ENCODE data around the gene COPS9.
A peak's percentile ranks its signal among the peaks of the same experiment; 100 is the strongest.

COPS9 gene

DNA sequence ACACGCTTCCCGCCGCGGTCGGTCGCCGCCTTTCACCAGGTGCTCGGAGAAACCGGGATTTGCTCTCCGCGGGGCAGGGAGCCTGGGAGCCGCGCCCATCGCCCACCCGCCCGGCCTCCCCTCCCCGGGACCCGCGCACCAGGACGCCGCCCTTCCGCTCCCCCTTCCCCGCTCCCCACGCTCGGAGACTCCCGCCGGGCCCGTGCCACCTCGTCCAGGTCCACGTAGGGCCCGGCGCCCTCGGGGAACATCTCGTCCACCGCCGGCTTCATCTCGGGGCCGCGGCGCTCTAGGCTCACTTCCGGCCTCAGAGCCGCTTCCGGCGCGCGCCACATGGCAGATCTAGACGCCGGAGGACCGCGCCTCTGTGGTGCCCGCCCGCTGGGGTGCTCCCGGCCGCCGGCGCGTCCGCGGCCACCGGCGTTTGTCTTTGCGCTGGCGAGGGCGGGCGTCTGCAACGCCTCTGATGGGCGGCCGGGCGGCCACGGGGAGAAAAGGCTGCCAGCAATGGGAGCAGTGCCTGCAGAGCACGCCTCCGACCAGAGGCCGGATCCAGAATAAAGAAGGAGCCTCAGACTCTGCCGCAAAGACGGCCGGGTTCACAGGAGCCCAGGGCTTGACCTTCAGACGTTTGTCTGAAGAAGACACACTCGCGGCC, at the start of gene COPS9:
Gene COPS9 (minus strand): TSS at position 293 of the 658 bp plus-strand sequence. CDS start 21 bp downstream, at position 272.
- ATAC-seq (peak; percentile 95), DNase-seq (peak; percentile 89)
- peak within 1 kb of the TSS; percentile 95 for H3K4me3 Mint-ChIP-seq
- H3K27ac Mint-ChIP-seq: peak within 1 kb of the TSS; percentile 95
- no peaks in the 10 kb centered on the region for H3K9me3 Mint-ChIP-seq
- peaks cover 24% of the 10 kb centered on the region for H3K4me1 Mint-ChIP-seq
- H3K36me3 Mint-ChIP-seq (ENCODE audit: low read depth): peaks cover 17% of the 10 kb centered on the region
- H3K27me3 Mint-ChIP-seq: no peaks in the 10 kb centered on the region

DNA sequence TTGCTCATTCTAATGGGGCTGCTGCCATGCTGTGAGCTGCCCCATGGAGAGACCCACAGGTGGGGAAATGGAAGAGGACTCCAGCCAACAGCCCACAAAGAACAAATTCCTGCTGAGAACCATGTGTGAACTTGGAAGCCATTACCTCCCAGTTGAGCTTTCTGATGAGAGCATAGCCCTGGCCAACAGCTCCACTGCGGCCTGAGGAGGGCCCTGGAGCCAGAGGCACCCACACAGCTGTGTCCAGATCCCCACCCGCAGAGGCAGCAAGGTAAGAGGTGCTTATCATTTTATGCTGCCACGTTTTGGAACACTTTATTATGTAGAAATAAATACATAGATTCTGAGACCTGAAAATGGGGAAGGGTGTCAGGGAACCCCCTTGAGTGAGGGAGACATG, 48.6 kb upstream of the COPS9 start:
- DNase-seq (no peak), ATAC-seq (no peak)
- Mint-ChIP-seq H3K27ac (no peak overlapping the region), H3K4me3 (no peak overlapping the region), H3K36me3 (ENCODE audit: low read depth) (no peaks in the 10 kb centered on the region), H3K4me1 (no peaks in the 10 kb centered on the region), H3K9me3 (peaks cover 4% of the 10 kb centered on the region), H3K27me3 (peaks cover 22% of the 10 kb centered on the region)

DNA sequence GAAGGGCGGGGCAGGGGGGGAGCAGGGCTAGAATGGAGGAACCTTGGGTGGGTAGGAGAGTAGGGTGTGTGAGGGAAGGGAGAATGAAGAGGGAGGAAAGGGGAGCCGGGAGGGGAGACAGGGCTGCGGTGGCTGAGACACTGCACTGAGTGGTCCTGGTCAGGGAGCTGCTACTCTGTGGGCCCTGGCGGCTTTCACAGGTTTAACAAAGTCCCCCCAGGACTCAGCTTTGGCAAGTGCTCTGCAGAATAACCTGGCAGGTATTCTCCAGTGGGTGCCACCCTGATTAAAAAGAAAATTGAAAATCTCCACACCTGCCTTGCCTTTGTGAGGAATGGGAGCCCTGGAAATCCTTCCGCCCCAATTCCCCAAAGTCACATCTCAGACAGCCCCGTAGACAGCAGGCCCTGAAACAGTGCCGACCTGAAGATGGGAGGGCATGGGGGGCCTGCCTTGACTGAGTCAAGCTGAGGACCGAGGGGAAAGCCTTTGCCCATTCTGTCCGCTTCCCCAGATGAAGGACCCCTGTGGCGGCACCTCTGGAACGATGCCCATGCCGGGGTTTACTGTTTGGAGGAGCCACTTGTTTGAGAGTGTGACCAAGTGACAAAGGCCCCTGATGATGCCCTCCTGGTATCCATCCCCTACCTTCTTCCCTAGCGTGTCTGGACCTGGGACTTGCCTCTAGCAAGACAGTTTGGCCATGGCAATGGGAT, 47.9 kb upstream of the COPS9 start:
- no peak overlapping the region for H3K27ac Mint-ChIP-seq
- H3K4me3 Mint-ChIP-seq: no peak overlapping the region
- ATAC-seq (no peak), DNase-seq (no peak)
- H3K36me3 Mint-ChIP-seq (ENCODE audit: low read depth): no peaks in the 10 kb centered on the region
- peaks cover 22% of the 10 kb centered on the region for H3K27me3 Mint-ChIP-seq
- H3K4me1 Mint-ChIP-seq: no peaks in the 10 kb centered on the region
- H3K9me3 Mint-ChIP-seq: peaks cover 4% of the 10 kb centered on the region

DNA sequence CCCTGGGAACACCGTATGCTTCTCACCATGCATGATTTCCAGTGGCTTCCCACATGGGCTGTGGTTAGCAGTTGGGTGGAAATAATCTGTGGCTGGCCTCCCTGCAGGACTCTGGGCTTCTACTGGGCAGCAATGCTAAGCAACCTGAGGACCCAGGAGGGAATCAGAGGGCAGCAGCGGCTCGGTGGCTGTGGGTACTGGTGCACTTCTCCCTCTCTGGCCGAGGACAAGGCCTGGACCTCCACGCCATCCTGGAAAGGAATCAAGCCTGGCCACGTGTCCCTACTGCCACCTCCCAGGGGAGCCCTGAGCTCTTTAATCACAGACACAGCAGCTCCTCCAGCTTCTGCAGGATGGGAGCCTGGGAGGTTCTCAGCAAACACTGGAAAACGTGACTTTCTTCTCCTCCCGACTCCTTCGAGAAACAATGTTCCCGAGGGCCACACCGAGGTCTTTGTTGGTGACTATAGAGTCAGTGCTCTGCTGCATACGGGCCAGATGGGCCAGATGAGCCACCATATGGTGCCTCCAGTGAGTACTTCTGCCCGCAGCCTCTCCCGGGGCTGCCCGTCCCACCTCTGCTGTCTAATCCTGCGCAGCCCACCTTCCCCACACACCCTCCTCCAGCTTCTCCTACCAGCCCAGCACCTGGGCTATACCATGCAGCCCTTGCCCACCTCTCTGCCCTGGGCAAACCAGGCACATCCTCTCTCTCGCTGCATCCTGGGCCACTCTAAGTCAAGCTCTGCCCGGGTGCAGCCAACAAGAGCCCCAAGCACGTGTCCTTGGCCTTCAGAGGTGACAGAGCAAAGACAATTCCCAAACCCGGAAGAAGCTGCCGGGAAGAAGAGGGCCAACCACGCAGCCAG, 47.1 kb upstream of the COPS9 start:
- H3K4me3 Mint-ChIP-seq: no peak overlapping the region
- no peak overlapping the region for H3K27ac Mint-ChIP-seq
- no peaks in the 10 kb centered on the region for H3K4me1 Mint-ChIP-seq
- H3K36me3 Mint-ChIP-seq (ENCODE audit: low read depth): no peaks in the 10 kb centered on the region
- DNase-seq (no peak), ATAC-seq (no peak)
- peaks cover 18% of the 10 kb centered on the region for H3K27me3 Mint-ChIP-seq
- peaks cover 4% of the 10 kb centered on the region for H3K9me3 Mint-ChIP-seq

DNA sequence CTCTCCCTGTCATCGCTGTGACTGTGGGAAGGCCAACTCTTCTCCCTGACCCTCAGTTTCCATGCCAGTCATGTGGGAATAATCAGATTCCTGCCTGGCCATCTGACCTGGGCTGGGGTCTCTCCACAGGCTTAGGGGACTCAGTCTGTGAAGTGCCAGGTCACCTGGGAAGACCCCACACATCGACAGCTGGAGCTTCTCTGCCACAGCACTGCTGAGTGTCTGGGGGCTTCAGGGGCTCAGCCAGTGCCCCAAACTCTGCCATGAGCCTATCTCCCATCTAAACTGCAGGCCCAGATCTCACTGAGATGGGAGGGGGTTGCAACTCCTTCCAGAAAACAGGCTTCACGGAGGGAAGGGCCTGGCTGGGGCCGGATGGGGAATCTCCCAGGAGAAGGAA, 46.4 kb upstream of the COPS9 start:
- no peaks in the 10 kb centered on the region for H3K4me1 Mint-ChIP-seq
- H3K27ac Mint-ChIP-seq: no peak overlapping the region
- peaks cover 13% of the 10 kb centered on the region for H3K27me3 Mint-ChIP-seq
- H3K36me3 Mint-ChIP-seq (ENCODE audit: low read depth): no peaks in the 10 kb centered on the region
- ATAC-seq (no peak), DNase-seq (no peak)
- H3K4me3 Mint-ChIP-seq: no peak overlapping the region
- no peaks in the 10 kb centered on the region for H3K9me3 Mint-ChIP-seq

DNA sequence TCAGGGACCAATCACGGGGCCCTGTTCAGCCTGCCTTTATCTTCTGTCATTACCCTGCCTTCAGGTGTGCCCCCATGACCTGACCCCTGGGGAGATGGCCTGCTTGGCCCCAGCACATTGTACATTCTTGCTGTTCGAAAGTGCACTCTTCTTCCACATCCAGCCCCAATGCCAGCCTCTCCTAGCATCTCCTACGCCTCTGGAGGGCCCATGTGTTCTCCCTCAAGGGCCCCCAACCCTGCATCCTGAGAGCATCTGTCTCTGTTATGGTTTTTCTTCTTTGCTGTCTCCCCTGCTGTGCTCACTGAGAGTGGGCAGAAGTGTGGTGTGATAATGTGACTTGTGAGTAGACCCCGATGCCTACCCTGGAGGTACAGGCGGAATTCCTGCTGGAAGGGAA, 45.9 kb upstream of the COPS9 start:
- no peak for ATAC-seq
- H3K9me3 Mint-ChIP-seq: no peaks in the 10 kb centered on the region
- no peak overlapping the region for H3K27ac Mint-ChIP-seq
- no peaks in the 10 kb centered on the region for H3K4me1 Mint-ChIP-seq
- no peaks in the 10 kb centered on the region for H3K36me3 Mint-ChIP-seq (ENCODE audit: low read depth)
- H3K27me3 Mint-ChIP-seq: peaks cover 13% of the 10 kb centered on the region
- no peak overlapping the region for H3K4me3 Mint-ChIP-seq
- no peak for DNase-seq

DNA sequence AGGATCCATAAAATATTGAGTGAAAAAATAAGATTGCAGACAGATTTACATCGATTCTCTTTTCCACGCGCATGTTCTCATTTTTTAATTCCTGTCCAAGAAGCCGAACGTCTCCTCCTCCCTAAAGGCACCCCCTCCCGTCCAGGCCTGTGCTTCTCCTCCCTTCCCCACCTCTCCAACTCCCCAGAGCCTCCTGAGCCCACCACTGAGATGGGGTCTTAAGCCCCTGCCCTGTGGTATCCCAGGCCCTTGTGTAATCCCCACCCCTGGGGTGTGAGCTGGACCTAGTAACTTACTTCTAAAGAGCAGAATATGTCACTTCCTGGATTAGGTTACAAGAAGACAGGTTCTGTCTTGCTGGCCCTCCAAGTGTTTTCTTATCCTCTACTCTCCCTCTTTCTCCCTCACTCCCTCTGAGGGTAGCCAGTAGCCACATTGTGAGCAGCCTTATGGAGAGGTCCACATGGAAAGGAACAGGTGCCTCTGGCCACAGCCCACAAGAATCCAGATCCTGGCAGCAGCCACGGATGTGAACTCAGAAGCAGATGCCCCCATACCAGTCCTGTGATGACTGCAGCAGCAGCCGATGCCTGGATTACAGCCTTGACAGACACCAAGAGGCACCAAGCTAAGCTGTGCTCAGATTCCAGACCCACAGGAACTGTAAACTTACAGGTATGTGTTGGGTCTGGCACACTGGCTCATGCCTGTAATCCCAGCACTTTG, 44.0 kb upstream of the COPS9 start:
- Mint-ChIP-seq H3K9me3 (no peaks in the 10 kb centered on the region), H3K27ac (no peak overlapping the region), H3K4me1 (no peaks in the 10 kb centered on the region), H3K4me3 (no peak overlapping the region), H3K36me3 (ENCODE audit: low read depth) (no peaks in the 10 kb centered on the region), H3K27me3 (peaks cover 23% of the 10 kb centered on the region)
- no peak for DNase-seq
- no peak for ATAC-seq

DNA sequence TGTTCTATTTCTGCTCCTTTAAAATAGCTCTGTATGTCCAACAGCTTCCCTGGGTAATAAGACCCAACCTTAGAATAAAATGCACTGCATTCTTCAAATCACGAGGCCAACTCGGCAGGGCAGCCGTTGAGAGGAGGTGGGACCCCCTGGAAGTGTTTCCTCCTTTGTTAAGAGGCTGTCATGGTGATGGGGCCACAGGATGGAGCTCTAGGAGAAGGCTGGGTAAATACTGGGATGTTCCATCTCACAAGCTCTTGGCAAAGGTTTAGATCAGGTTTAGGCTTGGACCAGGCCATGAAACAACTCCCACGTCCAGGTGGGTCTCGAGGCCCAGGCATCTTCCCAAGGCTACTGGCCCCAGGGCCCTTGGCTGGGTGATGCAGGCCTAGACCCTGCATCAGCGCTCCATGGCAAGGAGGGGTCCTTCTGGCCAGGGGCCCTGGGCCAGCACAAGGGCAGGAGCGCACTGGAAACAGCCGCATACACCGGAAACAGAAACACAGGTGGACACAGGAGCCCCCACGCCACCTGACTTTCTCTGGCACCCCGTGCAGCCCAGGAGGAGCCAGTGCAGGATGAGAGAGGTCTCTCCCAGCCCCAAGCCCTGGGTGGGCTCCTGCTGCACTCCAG, 43.2 kb upstream of the COPS9 start:
- Mint-ChIP-seq H3K27me3 (peaks cover 26% of the 10 kb centered on the region), H3K36me3 (ENCODE audit: low read depth) (no peaks in the 10 kb centered on the region), H3K9me3 (no peaks in the 10 kb centered on the region), H3K27ac (no peak overlapping the region), H3K4me1 (no peaks in the 10 kb centered on the region), H3K4me3 (no peak overlapping the region)
- no peak for DNase-seq
- no peak for ATAC-seq

DNA sequence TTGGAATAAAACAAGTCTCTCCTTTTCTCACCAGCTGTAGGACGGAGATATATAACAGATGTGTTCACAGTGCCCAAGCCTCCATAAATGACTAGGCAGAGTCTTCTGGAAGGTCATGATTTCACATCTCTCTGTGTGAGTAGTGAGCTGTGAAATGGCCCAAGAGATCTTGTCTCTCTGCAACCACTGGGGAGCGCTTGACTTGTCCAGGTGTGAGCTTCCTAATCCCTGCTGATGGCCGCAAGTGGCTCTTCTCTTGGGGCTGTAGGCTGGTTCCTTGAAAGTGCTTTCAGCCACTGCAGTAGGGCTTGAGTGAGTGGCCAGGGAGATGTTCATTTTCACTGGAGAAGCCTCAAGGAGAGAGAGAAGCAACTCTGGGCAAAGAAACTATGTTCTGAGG, 42.5 kb upstream of the COPS9 start:
- Mint-ChIP-seq H3K4me3 (no peak overlapping the region), H3K27ac (no peak overlapping the region), H3K27me3 (peaks cover 29% of the 10 kb centered on the region), H3K36me3 (ENCODE audit: low read depth) (no peaks in the 10 kb centered on the region), H3K9me3 (no peaks in the 10 kb centered on the region), H3K4me1 (no peaks in the 10 kb centered on the region)
- no peak for DNase-seq
- no peak for ATAC-seq

DNA sequence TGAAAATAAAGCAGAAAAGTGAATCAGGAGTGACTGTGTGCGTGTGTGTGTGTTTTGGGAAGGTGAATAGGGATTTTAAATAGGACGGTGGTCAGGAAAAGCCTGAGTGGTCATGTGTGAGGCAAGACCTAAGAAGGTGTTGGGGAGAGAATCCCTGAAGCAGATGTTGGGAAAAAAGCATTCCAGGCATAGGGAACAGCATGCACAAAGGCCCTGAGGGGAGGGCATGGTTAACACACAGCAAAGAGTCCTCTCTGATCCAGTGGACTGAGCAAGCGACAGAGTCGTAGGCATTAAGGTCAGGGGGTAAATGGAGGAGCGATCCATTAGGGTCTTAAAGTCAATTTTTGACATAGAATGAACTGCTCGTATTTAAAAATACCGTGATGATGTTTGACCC, 38.4 kb upstream of the COPS9 start:
- H3K27me3 Mint-ChIP-seq: peaks cover 22% of the 10 kb centered on the region
- peaks cover 4% of the 10 kb centered on the region for H3K4me1 Mint-ChIP-seq
- no peak for ATAC-seq
- no peaks in the 10 kb centered on the region for H3K9me3 Mint-ChIP-seq
- no peak for DNase-seq
- no peak overlapping the region for H3K27ac Mint-ChIP-seq
- no peak overlapping the region for H3K4me3 Mint-ChIP-seq
- H3K36me3 Mint-ChIP-seq (ENCODE audit: low read depth): no peaks in the 10 kb centered on the region

DNA sequence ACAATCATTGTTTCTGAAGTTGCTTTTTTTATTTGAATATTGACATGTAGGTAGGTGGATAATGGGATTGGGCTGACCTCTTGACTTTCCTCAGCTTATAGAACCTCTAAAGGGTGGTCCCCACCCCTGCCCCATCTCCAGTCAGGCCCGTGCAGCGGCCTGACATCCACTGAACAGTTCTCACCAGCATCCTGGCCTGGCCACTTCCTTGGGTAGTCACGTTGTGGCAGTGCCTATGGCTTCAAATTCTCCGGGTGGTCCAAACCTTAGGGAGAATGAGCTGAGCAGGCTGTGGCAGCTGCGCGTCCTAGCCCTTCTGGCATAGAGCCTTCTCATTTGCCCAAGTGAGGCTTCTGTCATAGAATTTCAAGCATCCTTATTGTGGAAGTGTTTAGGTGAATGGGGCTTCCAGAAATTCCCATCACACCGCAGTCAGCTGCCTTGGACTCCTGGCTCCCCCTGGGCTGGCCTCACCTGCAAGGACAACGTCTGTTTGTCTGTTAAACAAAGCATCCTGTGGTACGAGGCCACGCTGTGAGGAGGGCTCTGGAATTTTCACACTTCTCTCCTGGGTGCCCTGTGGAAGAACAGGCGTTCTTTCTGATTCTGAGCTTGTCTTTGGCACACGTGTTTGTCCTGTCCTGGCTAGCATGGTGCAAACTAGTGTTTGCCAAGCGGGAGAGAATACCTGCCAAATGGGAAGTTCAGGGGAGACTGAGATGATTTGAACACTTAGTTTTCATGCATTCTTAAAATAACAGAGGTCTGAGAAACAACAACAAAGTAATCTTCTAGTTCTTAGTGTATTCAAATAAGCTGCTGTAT, 36.2 kb upstream of the COPS9 start:
- no peaks in the 10 kb centered on the region for H3K9me3 Mint-ChIP-seq
- H3K36me3 Mint-ChIP-seq (ENCODE audit: low read depth): no peaks in the 10 kb centered on the region
- peaks cover 4% of the 10 kb centered on the region for H3K4me1 Mint-ChIP-seq
- H3K4me3 Mint-ChIP-seq: no peak overlapping the region
- ATAC-seq (no peak), DNase-seq (no peak)
- peaks cover 21% of the 10 kb centered on the region for H3K27me3 Mint-ChIP-seq
- H3K27ac Mint-ChIP-seq: no peak overlapping the region

DNA sequence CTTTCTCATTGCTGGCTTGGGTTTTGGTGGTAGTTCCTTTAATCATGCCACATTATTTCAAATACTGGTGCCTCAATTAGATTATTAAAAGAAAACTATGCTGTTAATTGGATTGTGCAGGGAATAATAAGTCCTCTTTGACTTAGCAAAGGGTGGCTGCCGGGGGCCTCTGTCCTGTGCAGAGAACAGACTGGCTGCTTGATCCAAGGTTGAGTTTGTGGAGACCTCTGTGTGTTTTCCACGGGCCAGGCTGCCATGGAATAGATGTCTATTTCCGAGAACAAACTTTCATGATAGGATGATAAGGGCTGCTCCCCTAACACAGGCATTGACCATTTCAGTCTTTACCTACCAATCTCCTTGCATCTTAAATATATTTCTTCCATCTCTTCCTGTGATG, 34.8 kb upstream of the COPS9 start:
- no peak for DNase-seq
- Mint-ChIP-seq H3K36me3 (ENCODE audit: low read depth) (no peaks in the 10 kb centered on the region), H3K9me3 (no peaks in the 10 kb centered on the region), H3K27ac (no peak overlapping the region), H3K4me3 (no peak overlapping the region), H3K4me1 (peaks cover 4% of the 10 kb centered on the region), H3K27me3 (peaks cover 12% of the 10 kb centered on the region)
- no peak for ATAC-seq

DNA sequence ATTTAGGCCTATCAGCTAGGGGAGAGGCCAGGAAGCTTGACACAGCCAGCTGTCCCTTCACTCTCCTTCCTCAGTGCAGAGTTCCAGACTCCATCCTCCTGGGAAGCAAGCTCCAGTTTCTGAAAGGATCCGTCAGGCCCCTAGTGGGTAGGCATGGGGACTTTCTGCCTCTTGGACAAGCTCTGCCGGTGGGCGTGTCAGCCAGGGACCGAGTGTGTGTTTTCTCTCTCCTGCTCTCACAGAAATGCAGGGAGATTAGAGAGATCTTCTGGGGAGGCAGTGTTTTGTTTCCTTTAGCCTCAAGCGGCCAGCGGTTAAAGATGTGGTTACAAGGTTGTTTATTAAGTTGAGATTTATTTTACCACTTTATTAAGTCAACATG, 34.2 kb upstream of the COPS9 start:
- H3K4me3 Mint-ChIP-seq: no peak overlapping the region
- DNase-seq: no peak

More for the DNA sequence above, 34.2 kb upstream of the COPS9 start:
- no peak overlapping the region for H3K27ac Mint-ChIP-seq
- H3K36me3 Mint-ChIP-seq (ENCODE audit: low read depth): no peaks in the 10 kb centered on the region
- H3K9me3 Mint-ChIP-seq: no peaks in the 10 kb centered on the region
- peaks cover 4% of the 10 kb centered on the region for H3K4me1 Mint-ChIP-seq
- ATAC-seq: no peak
- H3K27me3 Mint-ChIP-seq: peaks cover 12% of the 10 kb centered on the region
